DMS53 (cell line): ENCODE results near the gene PPM1L.
"Not testable (repeated sequence)": the region's sequence is repeated elsewhere in the genome, so short reads cannot be mapped to it uniquely, and the experiment has no call there.

Experiments
- DNase-seq: peaks from one replicate; lab custom pipeline; 2025; lab: John Stamatoyannopoulos, UW

PPM1L gene

GRCh38 chr3:160755776-160756304 is at the start of gene PPM1L:
TSS of gene PPM1L (plus strand) at chr3:160756231.
- DNase-seq, result peak; percentile 80

- DNase-seq, result peak; percentile 77
Measured at GRCh38 chr3:160707187-160707794, 48.7 kb upstream of the PPM1L start.

- DNase-seq, result peak; percentile 5
Measured at GRCh38 chr3:160709477-160710182, 46.4 kb upstream of the PPM1L start.

GRCh38 chr3:160713144-160713543 is 42.9 kb upstream of the PPM1L start:
- DNase-seq, result not testable (repeated sequence)

- DNase-seq, result no peak
Measured at GRCh38 chr3:160719710-160720109, 36.3 kb upstream of the PPM1L start.

GRCh38 chr3:160720123-160720746 is 35.8 kb upstream of the PPM1L start:
- DNase-seq, result no peak

GRCh38 chr3:160722331-160722730 is 33.7 kb upstream of the PPM1L start:
- no peak for DNase-seq

GRCh38 chr3:160725338-160725737 is 30.7 kb upstream of the PPM1L start:
- no peak for DNase-seq

- DNase-seq, result peak; percentile 90
Measured at GRCh38 chr3:160735826-160736225, 20.2 kb upstream of the PPM1L start.

- no peak for DNase-seq
Measured at GRCh38 chr3:160738048-160738447, 18.0 kb upstream of the PPM1L start.

- DNase-seq, result no peak
Measured at GRCh38 chr3:160739079-160739478, 17.0 kb upstream of the PPM1L start.

GRCh38 chr3:160746976-160747375 is 9.1 kb upstream of the PPM1L start:
- DNase-seq, result no peak

GRCh38 chr3:160747422-160747821 is 8.6 kb upstream of the PPM1L start:
- DNase-seq, result no peak

- no peak for DNase-seq
Measured at GRCh38 chr3:160748231-160748630, 7.8 kb upstream of the PPM1L start.

- DNase-seq, result peak; percentile 74
Measured at GRCh38 chr3:160748787-160749186, 7.2 kb upstream of the PPM1L start.

- no peak for DNase-seq
Measured at GRCh38 chr3:160753953-160754352, 2.1 kb upstream of the PPM1L start.

- peak; percentile 67 for DNase-seq
Measured at GRCh38 chr3:160754371-160754854, 1.6 kb upstream of the PPM1L start.

GRCh38 chr3:160754855-160755747 is 930 bp upstream of the PPM1L start:
- peak; percentile 95 for DNase-seq

GRCh38 chr3:160757233-160758106 is 1.4 kb downstream of the PPM1L start:
- peak; percentile 59 for DNase-seq

- no peak for DNase-seq
Measured at GRCh38 chr3:160758929-160759577, 3.0 kb downstream of the PPM1L start.
